Thymus (tissue), 11 donors: ENCODE results near the gene NPTN. TPM values are rescaled to one million over a fixed set of nuclear protein-coding genes. Genes with fewer than 3 reads are reported as not detected.

Source experiments
- DNase-seq, 9 donors: peaks; one replicate each; pipeline ENCODE4 v3.0.0-alpha.2; 2013; ENCODE audit warnings: low spot score in 9 of 9, low read depth in 6 of 9, missing footprints in 1 of 9
- H3K27ac ChIP-seq, 2 donors: one replicate each; pipeline ENCODE4 v1.5.1; 2013; ENCODE audit warnings: control low read depth in 1 of 2, low read depth in 1 of 2, low read length in 1 of 2, mild to moderate bottlenecking in 1 of 2, moderate library complexity in 1 of 2
- H3K27me3 ChIP-seq, 2 donors: one replicate each; pipeline ENCODE4 v1.5.1; 2013; ENCODE audit warnings: low read length in 1 of 2; ENCODE audit not compliant: control insufficient read depth in 2 of 2, insufficient read depth in 1 of 2
- H3K36me3 ChIP-seq, 2 donors: one replicate each; pipeline ENCODE4 v1.5.1; 2013; ENCODE audit warnings: low read length in 1 of 2, mild to moderate bottlenecking in 1 of 2, moderate library complexity in 1 of 2; ENCODE audit not compliant: control insufficient read depth in 2 of 2, insufficient read depth in 2 of 2
- H3K4me1 ChIP-seq, 2 donors: one replicate each; pipeline ENCODE4 v1.5.1; 2013; ENCODE audit warnings: low read length in 2 of 2; ENCODE audit not compliant: control insufficient read depth in 2 of 2, insufficient read depth in 2 of 2
- H3K4me3 ChIP-seq, 2 donors: one replicate each; pipeline ENCODE4 v1.5.1; 2013; ENCODE audit warnings: low read length in 2 of 2, control low read depth in 1 of 2, mild to moderate bottlenecking in 1 of 2
- H3K9me3 ChIP-seq, 2 donors: one replicate each; pipeline ENCODE4 v1.5.1; 2013; ENCODE audit warnings: low read length in 1 of 2, mild to moderate bottlenecking in 1 of 2; ENCODE audit not compliant: control insufficient read depth in 2 of 2, insufficient read depth in 1 of 2
- WGBS: extraction: QIAGEN DNeasy Blood & Tissue Kit; methylation state at CpG from one replicate; pipeline ENCODE4 v1.1.7; 2013; 5-methylcytosine and 5-hydroxymethylcytosine counted together
- polyA plus RNA-seq: library from polyadenylated mRNA; stranded (reverse); fragments of 200-250 nt; gene quantifications from one replicate; pipeline ENCODE4 v1.2.3, GENCODE V29; 2013
- total RNA-seq: library from RNA; stranded (reverse); fragments of 120-200 nt; gene quantifications from one replicate; pipeline ENCODE4 v1.2.4, GENCODE V29; 2013
- donor health status: healthy.

Gene NPTN
- total and polyA plus RNA-seq, 2 donors, result 39.9 to 45.9 TPM

- Histone ChIP-seq H3K27ac (no peak overlapping the region), H3K36me3 (no peaks in the 10 kb centered on the region)
- whole genome bisulfite sequencing, result 97% methylated on average over 5 of the region's 5 CpGs
Measured at GRCh38 chr15:73600413-73601335, 32.5 kb downstream of the NPTN start.

GRCh38 chr15:73599934-73600333 is 33.3 kb downstream of the NPTN start:
- no peaks in the 10 kb centered on the region for H3K9me3 ChIP-seq
- DNase-seq, result no peak
- H3K4me3 ChIP-seq, result no peak overlapping the region
- WGBS, result 94% methylated on average over 1 of the region's 1 CpG
- H3K27me3 ChIP-seq, result no peaks in the 10 kb centered on the region
- H3K36me3 ChIP-seq, result no peaks in the 10 kb centered on the region
- peaks cover 0 to 4% of the 10 kb centered on the region in 2 donors for H3K4me1 ChIP-seq
- H3K27ac ChIP-seq, result no peak overlapping the region

More at GRCh38 chr15:73600413-73601335, 32.5 kb downstream of the NPTN start:
- H3K4me1 ChIP-seq, result peaks cover 0 to 4% of the 10 kb centered on the region in 2 donors
- no peak overlapping the region for H3K4me3 ChIP-seq
- no peaks in the 10 kb centered on the region for H3K9me3 ChIP-seq
- DNase-seq, result no peak
- H3K27me3 ChIP-seq, result no peaks in the 10 kb centered on the region

- peaks cover 0 to 4% of the 10 kb centered on the region in 2 donors for H3K4me1 ChIP-seq
- no peak overlapping the region for H3K27ac ChIP-seq
- H3K9me3 ChIP-seq, result no peaks in the 10 kb centered on the region
- 91% methylated on average over 3 of the region's 3 CpGs for WGBS
- H3K27me3 ChIP-seq, result no peaks in the 10 kb centered on the region
- DNase-seq, result no peak
- no peaks in the 10 kb centered on the region for H3K36me3 ChIP-seq
- no peak overlapping the region for H3K4me3 ChIP-seq
Measured at GRCh38 chr15:73598530-73599160, 34.5 kb downstream of the NPTN start.

- Histone ChIP-seq H3K9me3 (no peaks in the 10 kb centered on the region), H3K36me3 (no peaks in the 10 kb centered on the region), H3K27me3 (no peaks in the 10 kb centered on the region), H3K4me1 (no peaks in the 10 kb centered on the region), H3K27ac (no peak overlapping the region), H3K4me3 (no peak overlapping the region)
- no peak for DNase-seq
- WGBS, result 97% methylated on average over 21 of the region's 21 CpGs
Measured at GRCh38 chr15:73597036-73597638, 36.1 kb downstream of the NPTN start.

- DNase-seq, result no peak
- Histone ChIP-seq H3K9me3 (no peaks in the 10 kb centered on the region), H3K4me3 (no peak overlapping the region), H3K27ac (no peak overlapping the region), H3K4me1 (no peaks in the 10 kb centered on the region), H3K36me3 (peaks cover 0 to 4% of the 10 kb centered on the region in 2 donors), H3K27me3 (no peaks in the 10 kb centered on the region)
- 70% methylated on average over 1 of the region's 1 CpG for WGBS
Measured at GRCh38 chr15:73596174-73596573, 37.0 kb downstream of the NPTN start.

GRCh38 chr15:73594109-73594508 is 39.1 kb downstream of the NPTN start:
- Histone ChIP-seq H3K4me3 (no peak overlapping the region), H3K9me3 (no peaks in the 10 kb centered on the region), H3K27me3 (no peaks in the 10 kb centered on the region), H3K4me1 (no peaks in the 10 kb centered on the region), H3K27ac (no peak overlapping the region), H3K36me3 (peaks cover under 1 to 4% of the 10 kb centered on the region in 2 donors)
- 97% methylated on average over 2 of the region's 2 CpGs for WGBS
- DNase-seq, result no peak

GRCh38 chr15:73593304-73594074 is 39.7 kb downstream of the NPTN start:
- Histone ChIP-seq H3K4me3 (no peak overlapping the region), H3K27ac (no peak overlapping the region), H3K4me1 (no peaks in the 10 kb centered on the region), H3K27me3 (no peaks in the 10 kb centered on the region), H3K9me3 (no peaks in the 10 kb centered on the region), H3K36me3 (peaks cover 4 to 7% of the 10 kb centered on the region in 2 donors)
- DNase-seq, result no peak
- WGBS, result 84% methylated on average over 9 of the region's 9 CpGs

GRCh38 chr15:73590263-73590662 is 42.9 kb downstream of the NPTN start:
- no peaks in the 10 kb centered on the region for H3K27me3 ChIP-seq
- WGBS, result 97% methylated on average over 5 of the region's 5 CpGs
- peaks cover 18 to 25% of the 10 kb centered on the region in 2 donors for H3K36me3 ChIP-seq
- H3K27ac ChIP-seq, result no peak overlapping the region
- H3K9me3 ChIP-seq, result no peaks in the 10 kb centered on the region
- H3K4me3 ChIP-seq, result no peak overlapping the region
- H3K4me1 ChIP-seq, result no peaks in the 10 kb centered on the region
- no peak for DNase-seq
